ENCODE results near the gene IPO4. TPM values are rescaled to one million over a fixed set of nuclear protein-coding genes. Genes with fewer than 3 reads are reported as not detected.

The IPO4 gene
- total and polyA plus RNA-seq, 4 donors = 13.6 to 32.9 (median 23.0) TPM

- TF ChIP-seq REST (IDR thresholded peaks at IDR 0.05) (no peak), NR2F2 (IDR thresholded peaks at IDR 0.05) (no peak), JUND (IDR thresholded peaks at IDR 0.05) (no peak), TAF1 (conservative IDR thresholded peaks at IDR 0.05) (no peak)
Observed at GRCh38 chr14:24236689-24237462, 48.3 kb upstream of the IPO4 start (continued).

- 94% methylated on average over 5 of the region's 5 CpGs for WGBS
- H3K9me3 ChIP-seq (ENCODE audit: control insufficient read depth in 4 of 4, low read length in 3 of 4) = no peaks in the 10 kb centered on the region
- H3K27ac ChIP-seq (ENCODE audit: low read depth in 1 of 2, low read length in 2 of 2) = no peak overlapping the region
- H3K9ac ChIP-seq (ENCODE audit: low read depth in 1 of 2, low read length in 2 of 2) = no peak overlapping the region
- DNase-seq (ENCODE audit: low spot score) = no peak
- H3K4me1 ChIP-seq (ENCODE audit: control insufficient read depth in 4 of 4, insufficient read depth in 4 of 4, low read length in 3 of 4) = peaks cover 9 to 43% (median 36%) of the 10 kb centered on the region in 4 donors
- no peak overlapping the region for H3K4me3 ChIP-seq (ENCODE audit: low read depth in 1 of 3, low read length in 3 of 3)
- peaks cover 10 to 57% (median 46%) of the 10 kb centered on the region in 4 donors for H3K36me3 ChIP-seq (ENCODE audit: control insufficient read depth in 4 of 4, insufficient read depth in 3 of 4, low read depth in 1 of 4, low read length in 3 of 4)
- TF ChIP-seq HNF4G (IDR thresholded peaks at IDR 0.05) (no peak), JUND (IDR thresholded peaks at IDR 0.05) (no peak), EGR1 (IDR thresholded peaks at IDR 0.05; ENCODE audit: low read depth in 2 of 2) (no peak)
- no peaks in the 10 kb centered on the region for H3K27me3 ChIP-seq (ENCODE audit: control insufficient read depth in 4 of 4, insufficient read depth in 4 of 4, low read length in 3 of 4)
Observed at GRCh38 chr14:24235804-24236688, 47.4 kb upstream of the IPO4 start.

- WGBS = 91% methylated on average over 3 of the region's 3 CpGs
- H3K4me1 ChIP-seq (ENCODE audit: control insufficient read depth in 4 of 4, insufficient read depth in 4 of 4, low read length in 3 of 4) = peaks cover 5 to 34% (median 25%) of the 10 kb centered on the region in 4 donors
- TF ChIP-seq TAF1 (conservative IDR thresholded peaks at IDR 0.05) (no peak), YY1 (IDR thresholded peaks at IDR 0.05) (no peak)
- H3K36me3 ChIP-seq (ENCODE audit: control insufficient read depth in 4 of 4, insufficient read depth in 3 of 4, low read depth in 1 of 4, low read length in 3 of 4) = peaks cover 6 to 40% (median 31%) of the 10 kb centered on the region in 4 donors
- no peaks in the 10 kb centered on the region for H3K9me3 ChIP-seq (ENCODE audit: control insufficient read depth in 4 of 4, low read length in 3 of 4)
- H3K9ac ChIP-seq (ENCODE audit: low read depth in 1 of 2, low read length in 2 of 2) = no peak overlapping the region
- DNase-seq (ENCODE audit: low spot score) = no peak
- H3K27ac ChIP-seq (ENCODE audit: low read depth in 1 of 2, low read length in 2 of 2) = no peak overlapping the region
- no peak overlapping the region for H3K4me3 ChIP-seq (ENCODE audit: low read depth in 1 of 3, low read length in 3 of 3)
- no peaks in the 10 kb centered on the region for H3K27me3 ChIP-seq (ENCODE audit: control insufficient read depth in 4 of 4, insufficient read depth in 4 of 4, low read length in 3 of 4)
Observed at GRCh38 chr14:24234095-24235005, 45.7 kb upstream of the IPO4 start.

- no peak for DNase-seq (ENCODE audit: low spot score)
- 68% methylated on average over 2 of the region's 2 CpGs for WGBS
- H3K27ac ChIP-seq (ENCODE audit: low read depth in 1 of 2, low read length in 2 of 2) = peak overlapping the region in 1 of 2 donors; percentile 80
- TF ChIP-seq HNF4A (conservative IDR thresholded peaks at IDR 0.05) = no peak
- no peak for TF ChIP-seq ZBTB33 (IDR thresholded peaks at IDR 0.05)
- TF ChIP-seq SP1 (IDR thresholded peaks at IDR 0.05) = no peak
- no peak for TF ChIP-seq TAF1 (conservative IDR thresholded peaks at IDR 0.05)
- TF ChIP-seq ATF3 (IDR thresholded peaks at IDR 0.05) = no peak
- TF ChIP-seq JUND (IDR thresholded peaks at IDR 0.05) = no peak
- TF ChIP-seq REST (IDR thresholded peaks at IDR 0.05) = no peak
Observed at GRCh38 chr14:24233538-24233866, 44.9 kb upstream of the IPO4 start.

More at GRCh38 chr14:24233538-24233866, 44.9 kb upstream of the IPO4 start:
- peaks cover 4 to 32% (median 25%) of the 10 kb centered on the region in 4 donors for H3K36me3 ChIP-seq (ENCODE audit: control insufficient read depth in 4 of 4, insufficient read depth in 3 of 4, low read depth in 1 of 4, low read length in 3 of 4)
- no peak overlapping the region for H3K9ac ChIP-seq (ENCODE audit: low read depth in 1 of 2, low read length in 2 of 2)
- peaks cover 5 to 38% (median 27%) of the 10 kb centered on the region in 4 donors for H3K4me1 ChIP-seq (ENCODE audit: control insufficient read depth in 4 of 4, insufficient read depth in 4 of 4, low read length in 3 of 4)
- H3K9me3 ChIP-seq (ENCODE audit: control insufficient read depth in 4 of 4, low read length in 3 of 4) = no peaks in the 10 kb centered on the region
- H3K4me3 ChIP-seq (ENCODE audit: low read depth in 1 of 3, low read length in 3 of 3) = peak overlapping the region; percentile 76 to 96 (median 85)
- H3K27me3 ChIP-seq (ENCODE audit: control insufficient read depth in 4 of 4, insufficient read depth in 4 of 4, low read length in 3 of 4) = no peaks in the 10 kb centered on the region

Measured in liver (tissue), 9 donors.